MM.1S (cell line): ENCODE results near the gene AMIGO2.

Experiments
- DNase-seq: peaks from one replicate; pipeline ENCODE4 v3.0.0-alpha.2; 2015
- H2AFZ ChIP-seq: fragments of 300-600 bp; sonication (generic); 2 replicates; pipeline ENCODE4 v1.6.0; 2016; ENCODE audit warnings: antibody characterized with exemption, low read length
- H3F3A ChIP-seq: fragments of 300-600 bp; sonication (generic); 2 replicates; pipeline ENCODE4 v1.6.1; 2016; ENCODE audit warnings: mild to moderate bottlenecking, antibody characterized with exemption, low read length, moderate library complexity, mixed read lengths; ENCODE audit not compliant: insufficient read depth
- H3K27ac ChIP-seq: fragments of 300-600 bp; sonication (generic); 2 replicates; pipeline ENCODE4 v1.5.1; 2016; ENCODE audit warnings: mild to moderate bottlenecking, low read length
- H3K27me3 ChIP-seq: fragments of 300-600 bp; sonication (generic); replicated peaks from 2 replicates; pipeline ENCODE4 v1.6.0; 2016; ENCODE audit warnings: low read length; ENCODE audit not compliant: insufficient read depth
- H3K36me3 ChIP-seq: fragments of 300-600 bp; sonication (generic); replicated peaks from 2 replicates; pipeline ENCODE4 v1.6.1; 2016; ENCODE audit warnings: mild to moderate bottlenecking, low read length, mixed read lengths; ENCODE audit not compliant: insufficient read depth
- H3K4me1 ChIP-seq: fragments of 300-600 bp; sonication (generic); 2 replicates; pipeline ENCODE4 v1.6.1; 2016; ENCODE audit warnings: low read length, mixed read lengths
- H3K4me2 ChIP-seq: fragments of 300-600 bp; sonication (generic); 2 replicates; pipeline ENCODE4 v1.6.0; 2016; ENCODE audit warnings: low read depth, low read length
- H3K4me3 ChIP-seq: fragments of 300-600 bp; sonication (generic); 2 replicates; pipeline ENCODE4 v1.5.1; 2016; ENCODE audit warnings: low read length, mixed read lengths
- H3K79me2 ChIP-seq: fragments of 300-600 bp; sonication (generic); 2 replicates; pipeline ENCODE4 v1.6.1; 2016; ENCODE audit warnings: mixed run types, low read length, mixed read lengths
- H3K9ac ChIP-seq: fragments of 300-600 bp; sonication (generic); 2 replicates; pipeline ENCODE4 v1.6.1; 2016; ENCODE audit warnings: low read length, mixed read lengths
- H3K9me2 ChIP-seq: fragments of 300-600 bp; sonication (generic); replicated peaks from 2 replicates; pipeline ENCODE4 v1.6.1; 2016; ENCODE audit warnings: mild to moderate bottlenecking, low read length, mixed read lengths; ENCODE audit not compliant: insufficient read depth
- H3K9me3 ChIP-seq: fragments of 300-600 bp; sonication (generic); replicated peaks from 2 replicates; pipeline ENCODE4 v1.6.1; 2016; ENCODE audit warnings: mild to moderate bottlenecking, low read length, mixed read lengths; ENCODE audit not compliant: insufficient read depth
- H4K20me1 ChIP-seq: fragments of 300-600 bp; sonication (generic); 2 replicates; pipeline ENCODE4 v1.6.1; 2016; ENCODE audit warnings: mild to moderate bottlenecking, low read length, moderate library complexity, mixed read lengths; ENCODE audit not compliant: insufficient read depth
- EZH2 ChIP-seq: fragments of 300-600 bp; sonication (generic); optimal IDR thresholded peaks from 2 replicates; pipeline ENCODE3; 2017; ENCODE audit warnings: low read depth, mild to moderate bottlenecking, antibody characterized with exemption, low read length, mixed read lengths
- EZH2phosphoT487 ChIP-seq: fragments of 300-600 bp; sonication (generic); IDR thresholded peaks from 2 replicates; pipeline ENCODE4 v1.6.1; 2018; ENCODE audit warnings: antibody characterized with exemption, low read length
- TF ChIP-seq, protein P1 (sequence below): fragments of 300-600 bp; sonication (generic); IDR thresholded peaks from 2 replicates; pipeline ENCODE4 v1.5.1; 2016; ENCODE audit warnings: antibody characterized with exemption, low read length, mixed read lengths

AMIGO2 gene

DNA sequence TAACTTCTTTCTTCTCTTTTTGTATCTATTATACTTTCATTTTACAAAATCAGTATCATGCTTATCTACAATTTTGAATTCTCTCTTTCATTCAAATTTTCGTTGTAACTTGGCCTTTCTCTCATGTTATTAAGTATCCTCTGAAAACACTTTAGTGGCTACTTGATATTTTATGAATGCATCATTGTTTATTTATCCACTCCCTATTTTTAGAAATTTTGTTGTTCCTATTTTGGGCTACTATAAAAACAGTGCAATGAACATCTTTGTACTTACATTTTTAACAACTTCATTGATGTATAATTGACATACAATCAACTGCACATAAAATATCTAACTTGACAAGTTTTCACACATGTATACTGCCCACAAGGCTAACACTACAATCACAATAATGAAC, 44.0 kb upstream of the AMIGO2 start:
- Histone ChIP-seq H3K4me3 (no peak overlapping the region), H3K9ac (no peak overlapping the region), H3K27ac (no peak overlapping the region), H3K4me1 (no peaks in the 10 kb centered on the region), H2AFZ (no peak overlapping the region), H3K27me3 (no peaks in the 10 kb centered on the region), H3F3A (no peaks in the 10 kb centered on the region), H3K36me3 (no peaks in the 10 kb centered on the region), H3K9me2 (no peaks in the 10 kb centered on the region), H4K20me1 (no peaks in the 10 kb centered on the region), H3K4me2 (no peak overlapping the region), H3K79me2 (no peaks in the 10 kb centered on the region), H3K9me3 (no peaks in the 10 kb centered on the region)
- TF ChIP-seq, protein P1, sequence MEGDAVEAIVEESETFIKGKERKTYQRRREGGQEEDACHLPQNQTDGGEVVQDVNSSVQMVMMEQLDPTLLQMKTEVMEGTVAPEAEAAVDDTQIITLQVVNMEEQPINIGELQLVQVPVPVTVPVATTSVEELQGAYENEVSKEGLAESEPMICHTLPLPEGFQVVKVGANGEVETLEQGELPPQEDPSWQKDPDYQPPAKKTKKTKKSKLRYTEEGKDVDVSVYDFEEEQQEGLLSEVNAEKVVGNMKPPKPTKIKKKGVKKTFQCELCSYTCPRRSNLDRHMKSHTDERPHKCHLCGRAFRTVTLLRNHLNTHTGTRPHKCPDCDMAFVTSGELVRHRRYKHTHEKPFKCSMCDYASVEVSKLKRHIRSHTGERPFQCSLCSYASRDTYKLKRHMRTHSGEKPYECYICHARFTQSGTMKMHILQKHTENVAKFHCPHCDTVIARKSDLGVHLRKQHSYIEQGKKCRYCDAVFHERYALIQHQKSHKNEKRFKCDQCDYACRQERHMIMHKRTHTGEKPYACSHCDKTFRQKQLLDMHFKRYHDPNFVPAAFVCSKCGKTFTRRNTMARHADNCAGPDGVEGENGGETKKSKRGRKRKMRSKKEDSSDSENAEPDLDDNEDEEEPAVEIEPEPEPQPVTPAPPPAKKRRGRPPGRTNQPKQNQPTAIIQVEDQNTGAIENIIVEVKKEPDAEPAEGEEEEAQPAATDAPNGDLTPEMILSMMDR: no peak
- TF ChIP-seq EZH2phosphoT487 (no peak), EZH2 (no peak)
- no peak for DNase-seq

DNA sequence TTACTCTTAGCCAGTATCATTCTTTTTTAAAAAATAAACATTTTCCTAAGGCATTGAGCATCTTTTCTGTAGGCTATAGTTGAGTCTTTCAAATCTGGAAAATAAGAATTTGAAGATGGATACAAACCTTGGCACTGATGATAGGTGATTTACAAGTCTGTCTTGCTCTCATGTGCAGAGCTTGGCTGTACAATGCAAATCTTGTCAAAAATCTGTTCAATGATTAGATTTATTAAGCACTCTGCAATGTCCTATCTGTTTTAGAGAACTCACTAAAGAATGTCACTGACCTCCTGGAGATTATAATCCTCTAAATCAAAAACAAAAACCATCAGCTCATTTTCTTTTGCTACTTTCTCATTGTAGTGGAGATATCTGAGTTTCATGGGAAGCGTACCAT, 42.8 kb upstream of the AMIGO2 start:
- no peaks in the 10 kb centered on the region for H4K20me1 ChIP-seq
- H3K9me2 ChIP-seq: no peaks in the 10 kb centered on the region
- DNase-seq: no peak
- H3K36me3 ChIP-seq: no peaks in the 10 kb centered on the region
- no peaks in the 10 kb centered on the region for H3F3A ChIP-seq
- no peaks in the 10 kb centered on the region for H3K27me3 ChIP-seq
- H3K79me2 ChIP-seq: no peaks in the 10 kb centered on the region
- no peak overlapping the region for H3K9ac ChIP-seq
- H3K9me3 ChIP-seq: no peaks in the 10 kb centered on the region
- no peak overlapping the region for H2AFZ ChIP-seq
- no peak overlapping the region for H3K27ac ChIP-seq
- H3K4me3 ChIP-seq: no peak overlapping the region
- H3K4me2 ChIP-seq: no peak overlapping the region
- TF ChIP-seq EZH2phosphoT487: no peak
- TF ChIP-seq EZH2: no peak
- TF ChIP-seq, protein P1: no peak
- no peaks in the 10 kb centered on the region for H3K4me1 ChIP-seq

DNA sequence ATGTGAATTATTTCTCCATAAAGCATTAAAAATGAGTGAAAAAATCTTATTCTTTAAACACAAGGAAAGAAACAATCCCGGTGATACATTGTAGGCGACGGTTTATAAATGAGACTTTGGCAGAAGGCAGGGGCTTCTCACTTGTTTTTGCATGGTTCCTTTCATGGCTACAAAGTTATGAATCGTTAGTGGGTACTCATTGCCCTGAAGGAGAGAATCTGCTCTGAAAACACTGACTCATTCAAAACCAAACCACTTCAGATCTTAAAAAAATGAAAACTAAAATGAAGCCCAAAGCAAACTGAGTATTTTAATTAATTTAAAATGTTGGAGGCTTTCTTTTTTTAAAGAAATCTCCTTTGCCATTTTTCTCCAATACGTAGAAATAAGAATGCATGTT, 41.4 kb upstream of the AMIGO2 start:
- Histone ChIP-seq H3K4me2 (no peak overlapping the region), H2AFZ (no peak overlapping the region), H3K9me3 (no peaks in the 10 kb centered on the region), H3K9me2 (no peaks in the 10 kb centered on the region), H3F3A (no peaks in the 10 kb centered on the region), H3K27me3 (no peaks in the 10 kb centered on the region), H3K9ac (no peak overlapping the region), H3K4me3 (no peak overlapping the region), H3K36me3 (no peaks in the 10 kb centered on the region), H3K27ac (no peak overlapping the region), H3K4me1 (no peaks in the 10 kb centered on the region), H4K20me1 (no peaks in the 10 kb centered on the region), H3K79me2 (no peaks in the 10 kb centered on the region)
- no peak for DNase-seq
- no peak for TF ChIP-seq EZH2phosphoT487
- no peak for TF ChIP-seq EZH2
- TF ChIP-seq, protein P1: no peak
